MM.1S (cell line): Measurements from ENCODE around the gene RCAN1.
"Not testable (repeated sequence)": the region's sequence is repeated elsewhere in the genome, so short reads cannot be mapped to it uniquely, and the experiment has no call there.

ENCODE experiments used
- CTCF ChIP-seq: fragments of 300-600 bp; sonication (generic); IDR thresholded peaks from 2 replicates; pipeline ENCODE4 v1.5.1; 2016; ENCODE audit warnings: antibody characterized with exemption, low read length, mixed read lengths
- EZH2 ChIP-seq: fragments of 300-600 bp; sonication (generic); optimal IDR thresholded peaks from 2 replicates; pipeline ENCODE3; 2017; ENCODE audit warnings: low read depth, mild to moderate bottlenecking, antibody characterized with exemption, low read length, mixed read lengths

DNA sequence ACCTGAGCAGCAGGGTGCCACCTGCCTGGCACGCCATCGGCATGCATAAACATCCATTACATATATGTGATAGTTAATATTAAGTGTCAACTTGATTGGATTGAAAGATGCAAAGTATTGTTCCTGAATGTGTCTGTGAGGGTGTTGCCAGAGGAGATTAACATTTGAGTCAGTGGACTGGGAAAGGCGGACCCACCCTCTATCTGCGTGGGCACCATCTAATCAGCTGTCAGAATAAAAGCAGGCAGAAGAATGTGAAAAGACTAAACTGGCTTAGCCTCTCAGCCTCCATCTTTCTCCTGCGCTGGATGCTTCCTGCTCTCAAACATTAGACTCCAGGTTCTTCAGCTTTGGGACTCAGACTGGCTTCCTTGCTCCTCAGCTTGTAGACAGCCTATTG, 10.0 kb downstream of the RCAN1 start:
- not testable (repeated sequence) for TF ChIP-seq CTCF, EZH2
